NCI-H2227 treated with DMSO at 0.1 percent for 48 hours (cell line): ENCODE measurements around the gene CDKL5.

Experiments
- DNase-seq: peaks from one replicate; lab custom pipeline; 2025; lab: John Stamatoyannopoulos, UW

Gene CDKL5

GRCh38 chrX:18698737-18699650 is 273.6 kb downstream of the CDKL5 start:
- DNase-seq, result peak; percentile 29

- DNase-seq, result no peak
Observed at GRCh38 chrX:18701621-18702361, 276.4 kb downstream of the CDKL5 start.

- no peak for DNase-seq
Observed at GRCh38 chrX:18702362-18703195, 277.2 kb downstream of the CDKL5 start.
